Measurements from ENCODE around the gene A1CF.
"Not testable (repeated sequence)": the region's sequence is repeated elsewhere in the genome, so short reads cannot be mapped to it uniquely, and the experiment has no call there.

Gene A1CF

DNA sequence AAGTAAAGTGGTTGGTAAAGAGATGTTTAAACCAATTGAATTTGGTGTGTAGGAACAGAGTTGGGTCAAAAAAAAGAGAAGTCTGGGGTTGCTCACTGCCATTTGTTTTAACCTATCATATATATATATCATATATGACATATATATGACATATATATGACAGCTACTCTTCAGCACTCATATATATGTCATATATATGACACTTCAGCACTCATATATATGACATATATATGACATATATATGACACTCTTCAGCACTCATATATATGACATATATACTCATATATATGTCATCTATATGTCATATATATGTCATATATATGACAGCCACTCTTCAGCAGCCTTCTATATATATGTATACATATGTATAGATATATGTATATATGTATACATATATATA is 8.9 kb upstream of the A1CF start:
- no peaks in the 10 kb centered on the region for H3K4me1 Mint-ChIP-seq (ENCODE audit: low read depth)
- H3K27me3 Mint-ChIP-seq: no peaks in the 10 kb centered on the region
- H3K36me3 Mint-ChIP-seq (ENCODE audit: low read depth): no peaks in the 10 kb centered on the region
- no peaks in the 10 kb centered on the region for H3K9me3 Mint-ChIP-seq
- H3K4me3 Mint-ChIP-seq: no peak overlapping the region
- H3K27ac Mint-ChIP-seq: no peak overlapping the region
- intact Hi-C loops (cut with micrococcal nuclease): no loop called here

DNA sequence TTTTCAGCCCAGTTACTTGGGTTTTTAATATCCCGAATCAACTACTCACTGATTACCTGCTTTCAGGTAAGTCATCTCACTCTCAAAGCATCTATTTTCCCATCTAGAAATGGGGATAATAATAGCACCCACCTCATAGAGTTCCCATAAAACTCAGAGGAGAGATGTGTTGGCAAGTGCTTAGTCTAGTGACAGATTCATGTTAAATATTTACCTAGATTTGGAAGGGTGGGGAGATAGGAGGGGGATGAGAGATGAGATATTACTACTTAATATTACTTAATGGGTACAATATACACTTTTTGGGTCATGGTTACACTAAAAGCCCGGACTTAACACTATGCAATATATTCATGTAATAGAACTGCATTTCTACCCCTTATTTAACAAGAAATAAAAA is 7.0 kb upstream of the A1CF start:
- H3K27ac Mint-ChIP-seq: no peak overlapping the region
- H3K4me1 Mint-ChIP-seq (ENCODE audit: low read depth): no peaks in the 10 kb centered on the region
- H3K27me3 Mint-ChIP-seq: peaks cover 2% of the 10 kb centered on the region
- intact Hi-C loops (cut with micrococcal nuclease): no loop called here
- no peaks in the 10 kb centered on the region for H3K9me3 Mint-ChIP-seq
- H3K4me3 Mint-ChIP-seq: no peak overlapping the region
- H3K36me3 Mint-ChIP-seq (ENCODE audit: low read depth): no peaks in the 10 kb centered on the region

DNA sequence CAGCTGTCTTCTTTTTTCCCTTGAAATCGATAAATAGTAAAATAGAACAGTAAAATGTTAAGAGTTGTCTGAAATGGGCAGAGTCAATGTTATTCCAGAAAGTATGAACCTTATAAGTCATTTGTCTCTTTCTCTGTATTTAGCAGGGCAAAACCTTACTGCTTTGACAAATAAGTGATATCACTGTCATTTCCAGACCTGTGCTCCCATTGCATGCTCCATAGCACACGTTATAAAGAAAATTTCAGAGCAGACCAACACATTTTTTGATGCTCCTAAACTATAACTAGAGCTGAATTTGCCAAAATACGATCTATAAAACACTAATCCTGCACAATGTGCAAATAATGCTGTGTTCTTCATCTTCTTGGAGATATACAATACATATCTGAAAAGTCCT is 1.1 kb downstream of the A1CF start:
- no peaks in the 10 kb centered on the region for H3K4me1 Mint-ChIP-seq (ENCODE audit: low read depth)
- no peak overlapping the region for H3K27ac Mint-ChIP-seq
- H3K9me3 Mint-ChIP-seq: no peaks in the 10 kb centered on the region
- H3K36me3 Mint-ChIP-seq (ENCODE audit: low read depth): no peaks in the 10 kb centered on the region
- no peak overlapping the region for H3K4me3 Mint-ChIP-seq
- H3K27me3 Mint-ChIP-seq: peaks cover 5% of the 10 kb centered on the region
- intact Hi-C loops (cut with micrococcal nuclease): no loop called here

DNA sequence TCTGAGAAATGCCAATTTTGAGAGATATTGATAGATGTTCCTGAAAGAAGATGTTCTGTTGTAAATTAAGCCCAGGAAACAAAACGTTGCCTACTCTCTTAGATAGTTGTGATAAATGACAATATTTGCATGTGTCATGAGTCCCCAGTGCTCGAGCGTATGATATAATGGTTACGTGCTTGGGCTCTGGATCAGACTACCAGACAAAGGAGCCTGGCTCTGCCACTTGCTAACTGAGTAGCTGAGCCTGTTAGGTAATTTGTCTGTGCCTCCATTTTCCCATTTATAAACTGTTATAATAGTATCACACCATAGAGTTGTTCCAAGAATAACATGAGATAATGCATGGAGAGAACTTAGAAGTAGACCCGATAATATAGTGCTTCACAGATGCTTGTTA is 1.8 kb downstream of the A1CF start:
- Mint-ChIP-seq H3K27ac (no peak overlapping the region), H3K9me3 (no peaks in the 10 kb centered on the region), H3K27me3 (peaks cover 2% of the 10 kb centered on the region), H3K36me3 (ENCODE audit: low read depth) (no peaks in the 10 kb centered on the region), H3K4me1 (ENCODE audit: low read depth) (no peaks in the 10 kb centered on the region), H3K4me3 (no peak overlapping the region)
- intact Hi-C loops (cut with micrococcal nuclease): no loop called here

DNA sequence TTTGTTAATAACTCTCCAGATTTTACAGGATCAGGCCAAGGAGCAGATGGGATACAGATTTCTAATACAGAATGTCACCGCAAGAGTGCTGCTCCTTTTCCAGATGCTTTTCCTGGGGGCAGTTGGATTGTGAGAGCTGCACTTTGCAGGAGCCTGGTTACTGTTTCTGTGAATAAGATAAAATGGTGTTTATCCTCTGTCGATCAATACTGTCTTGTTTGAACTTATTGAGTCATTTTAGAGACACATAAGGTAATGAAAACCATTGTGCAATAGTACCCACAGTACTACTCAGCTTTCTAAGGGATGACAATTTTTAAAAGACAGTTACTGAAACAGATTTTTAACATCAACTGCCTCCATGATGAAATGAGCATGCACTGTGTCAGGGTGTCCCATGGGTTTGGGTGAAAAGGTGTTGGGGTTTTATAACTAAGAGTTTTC is 2.9 kb downstream of the A1CF start:
- H3K36me3 Mint-ChIP-seq (ENCODE audit: low read depth): no peaks in the 10 kb centered on the region
- no peaks in the 10 kb centered on the region for H3K4me1 Mint-ChIP-seq (ENCODE audit: low read depth)
- H3K4me3 Mint-ChIP-seq: no peak overlapping the region
- H3K27me3 Mint-ChIP-seq: peaks cover 2% of the 10 kb centered on the region
- no peaks in the 10 kb centered on the region for H3K9me3 Mint-ChIP-seq
- H3K27ac Mint-ChIP-seq: no peak overlapping the region
- intact Hi-C loops (cut with micrococcal nuclease): no loop called here

DNA sequence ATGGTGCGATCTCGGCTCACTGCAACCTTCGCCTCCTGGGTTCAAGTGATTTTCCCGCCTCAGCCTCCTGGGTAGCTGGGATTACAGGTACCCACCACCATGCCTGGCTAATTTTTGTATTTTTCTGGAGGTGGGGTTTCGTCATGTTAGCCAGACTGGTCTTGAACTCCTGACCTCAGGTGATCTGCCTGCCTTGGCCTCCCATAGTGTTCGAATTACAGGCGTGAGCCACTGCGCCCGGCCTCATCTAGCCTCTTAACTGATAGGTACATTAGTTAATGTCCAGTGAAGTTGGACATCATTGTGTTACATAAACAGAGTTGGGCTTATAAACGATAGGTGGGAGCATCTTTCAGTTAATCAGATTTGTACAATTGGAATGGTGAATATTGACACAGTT is 4.4 kb downstream of the A1CF start:
- intact Hi-C loops (cut with micrococcal nuclease); H3K4me3 Mint-ChIP-seq; H3K36me3 Mint-ChIP-seq (ENCODE audit: low read depth): not testable (repeated sequence)

GRCh38 chr10:50876429-50876828 is 9.0 kb downstream of the A1CF start:
- intact Hi-C loops (cut with micrococcal nuclease): no loop called here
- Mint-ChIP-seq H3K27me3 (no peaks in the 10 kb centered on the region), H3K4me3 (no peak overlapping the region), H3K27ac (no peak overlapping the region), H3K36me3 (ENCODE audit: low read depth) (no peaks in the 10 kb centered on the region), H3K4me1 (ENCODE audit: low read depth) (no peaks in the 10 kb centered on the region), H3K9me3 (no peaks in the 10 kb centered on the region)

More for the DNA sequence above, 4.4 kb downstream of the A1CF start:
- H3K27me3 Mint-ChIP-seq; H3K27ac Mint-ChIP-seq; H3K9me3 Mint-ChIP-seq; H3K4me1 Mint-ChIP-seq (ENCODE audit: low read depth): not testable (repeated sequence)

GRCh38 chr10:50874723-50875122 is 10.7 kb downstream of the A1CF start:
- Mint-ChIP-seq H3K4me3 (no peak overlapping the region), H3K4me1 (ENCODE audit: low read depth) (no peaks in the 10 kb centered on the region), H3K27ac (no peak overlapping the region), H3K9me3 (no peaks in the 10 kb centered on the region), H3K36me3 (ENCODE audit: low read depth) (no peaks in the 10 kb centered on the region), H3K27me3 (no peaks in the 10 kb centered on the region)
- intact Hi-C loops (cut with micrococcal nuclease): no loop called here

DNA sequence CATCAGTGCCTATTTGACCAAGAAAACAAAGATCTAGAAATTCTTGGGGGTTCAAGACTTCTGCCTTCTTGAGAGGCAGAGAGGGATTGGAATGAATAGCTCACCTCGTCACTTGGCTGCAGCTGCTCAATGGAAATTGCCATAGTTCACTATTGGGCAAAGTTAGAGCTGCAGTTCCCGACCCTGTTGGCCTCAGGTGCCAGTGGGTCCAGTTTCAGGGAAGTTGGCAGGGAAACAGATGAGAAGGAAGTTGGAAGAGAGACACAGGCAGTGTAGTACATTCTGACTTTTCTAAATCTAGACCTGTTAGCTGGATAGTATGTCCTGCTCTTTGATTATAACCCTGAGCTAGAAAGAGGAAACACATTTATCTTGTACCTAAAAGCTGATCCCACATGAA is 19.1 kb downstream of the A1CF start:
- no peaks in the 10 kb centered on the region for H3K36me3 Mint-ChIP-seq (ENCODE audit: low read depth)
- no peaks in the 10 kb centered on the region for H3K27me3 Mint-ChIP-seq
- no peaks in the 10 kb centered on the region for H3K9me3 Mint-ChIP-seq

GRCh38 chr10:50862719-50863118 is 22.7 kb downstream of the A1CF start:
- Mint-ChIP-seq H3K9me3 (no peaks in the 10 kb centered on the region), H3K27ac (no peak overlapping the region), H3K27me3 (no peaks in the 10 kb centered on the region), H3K4me3 (no peak overlapping the region), H3K36me3 (ENCODE audit: low read depth) (no peaks in the 10 kb centered on the region), H3K4me1 (ENCODE audit: low read depth) (no peaks in the 10 kb centered on the region)
- intact Hi-C loops (cut with micrococcal nuclease): no loop called here

More for the DNA sequence above, 19.1 kb downstream of the A1CF start:
- intact Hi-C loops (cut with micrococcal nuclease): no loop called here
- Mint-ChIP-seq H3K4me3 (no peak overlapping the region), H3K27ac (no peak overlapping the region), H3K4me1 (ENCODE audit: low read depth) (no peaks in the 10 kb centered on the region)

DNA sequence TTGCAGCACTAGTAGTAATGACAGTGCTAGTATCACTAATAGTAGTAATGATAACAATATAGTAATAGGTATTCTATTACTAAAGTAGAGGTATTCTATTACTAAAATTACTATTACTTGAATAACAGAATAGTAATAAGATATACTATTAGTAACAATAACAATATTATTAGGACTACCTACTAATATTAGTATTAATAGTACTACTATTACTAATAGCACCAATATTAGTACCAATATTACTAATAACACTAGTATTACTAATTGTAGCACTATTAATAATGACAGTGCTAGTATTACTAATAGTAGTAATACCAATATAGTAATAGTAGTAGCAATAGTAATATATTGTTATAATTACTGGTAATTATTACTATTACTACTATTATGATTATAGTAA is 24.1 kb downstream of the A1CF start:
- no peak overlapping the region for H3K27ac Mint-ChIP-seq
- H3K9me3 Mint-ChIP-seq: no peaks in the 10 kb centered on the region
- no peaks in the 10 kb centered on the region for H3K27me3 Mint-ChIP-seq
- no peaks in the 10 kb centered on the region for H3K36me3 Mint-ChIP-seq (ENCODE audit: low read depth)
- no peaks in the 10 kb centered on the region for H3K4me1 Mint-ChIP-seq (ENCODE audit: low read depth)
- intact Hi-C loops (cut with micrococcal nuclease): no loop called here
- H3K4me3 Mint-ChIP-seq: no peak overlapping the region

- H3K4me1 Mint-ChIP-seq (ENCODE audit: low read depth): no peaks in the 10 kb centered on the region
- H3K4me3 Mint-ChIP-seq: no peak overlapping the region
Measured at GRCh38 chr10:50857579-50857978, 27.8 kb downstream of the A1CF start.

GRCh38 chr10:50855461-50855860 is 30.0 kb downstream of the A1CF start:
- H3K9me3 Mint-ChIP-seq: no peaks in the 10 kb centered on the region
- H3K4me1 Mint-ChIP-seq (ENCODE audit: low read depth): no peaks in the 10 kb centered on the region
- no peak overlapping the region for H3K27ac Mint-ChIP-seq
- no peak overlapping the region for H3K4me3 Mint-ChIP-seq
- H3K27me3 Mint-ChIP-seq: no peaks in the 10 kb centered on the region
- H3K36me3 Mint-ChIP-seq (ENCODE audit: low read depth): no peaks in the 10 kb centered on the region
- intact Hi-C loops (cut with micrococcal nuclease): no loop called here

More at GRCh38 chr10:50857579-50857978, 27.8 kb downstream of the A1CF start:
- Mint-ChIP-seq H3K9me3 (no peaks in the 10 kb centered on the region), H3K27me3 (no peaks in the 10 kb centered on the region), H3K27ac (no peak overlapping the region), H3K36me3 (ENCODE audit: low read depth) (no peaks in the 10 kb centered on the region)
- intact Hi-C loops (cut with micrococcal nuclease): no loop called here

- Mint-ChIP-seq H3K4me1 (ENCODE audit: low read depth) (no peaks in the 10 kb centered on the region), H3K36me3 (ENCODE audit: low read depth) (no peaks in the 10 kb centered on the region), H3K4me3 (no peak overlapping the region), H3K27ac (no peak overlapping the region), H3K27me3 (no peaks in the 10 kb centered on the region), H3K9me3 (no peaks in the 10 kb centered on the region)
- intact Hi-C loops (cut with micrococcal nuclease): no loop called here
Measured at GRCh38 chr10:50855015-50855414, 30.4 kb downstream of the A1CF start.

DNA sequence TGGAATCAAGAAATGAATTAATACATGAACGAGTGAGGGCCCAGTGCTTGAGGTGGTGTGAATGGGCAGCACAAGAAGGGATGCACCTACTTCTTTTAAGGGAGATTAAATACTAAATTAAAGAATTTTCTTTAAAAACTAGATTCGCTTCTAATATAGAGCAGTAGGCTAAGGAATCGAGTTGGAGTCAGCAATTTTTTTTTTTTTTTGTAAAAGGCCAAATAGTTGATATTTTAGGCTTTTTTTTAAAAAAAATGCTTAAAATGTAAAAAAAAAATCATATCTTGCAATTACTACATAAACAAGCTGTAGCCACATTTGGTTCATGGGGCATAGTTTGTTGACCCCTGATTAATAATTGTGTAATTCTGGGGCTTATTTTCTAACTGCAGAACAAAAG is 31.9 kb downstream of the A1CF start:
- Mint-ChIP-seq H3K9me3 (no peaks in the 10 kb centered on the region), H3K4me1 (ENCODE audit: low read depth) (no peaks in the 10 kb centered on the region), H3K36me3 (ENCODE audit: low read depth) (no peaks in the 10 kb centered on the region), H3K4me3 (no peak overlapping the region), H3K27me3 (no peaks in the 10 kb centered on the region), H3K27ac (no peak overlapping the region)
- intact Hi-C loops (cut with micrococcal nuclease): no loop called here
